CD4-positive, CD25-positive, alpha-beta regulatory T cell (primary cell): ENCODE measurements around the gene FCGR2B. TPM values are rescaled to one million over a fixed set of nuclear protein-coding genes. Genes with fewer than 3 reads are reported as not detected.
"Not testable (repeated sequence)": the region's sequence is repeated elsewhere in the genome, so short reads cannot be mapped to it uniquely, and the experiment has no call there.

Experiments
- ATAC-seq, 2 donors: fragments of 150-1000 bp; cut with Tn5 transposase; one replicate each; pipeline ENCODE4 v1.10.0; 2021; ENCODE audit warnings: low read depth in 2 of 2, moderate number of reproducible peaks in 2 of 2, moderate library complexity in 1 of 2
- DNase-seq, 3 donors: peaks; one replicate each; pipeline versions ENCODE4 v3.0.0 to v3.0.0-alpha.2; 2012 to 2022; ENCODE audit warnings: mixed read lengths in 1 of 3
- H3K27ac ChIP-seq: one replicate; pipeline ENCODE4 v1.7.0; 2013; ENCODE audit warnings: mild to moderate bottlenecking, low read length; ENCODE audit not compliant: insufficient read depth, poor library complexity, severe bottlenecking
- H3K27me3 ChIP-seq: one replicate; pipeline ENCODE4 v1.7.0; 2013; ENCODE audit warnings: low read length; ENCODE audit not compliant: control insufficient read depth, insufficient read depth
- H3K36me3 ChIP-seq: one replicate; pipeline ENCODE4 v1.7.0; 2013; ENCODE audit warnings: mild to moderate bottlenecking, low read length, moderate library complexity; ENCODE audit not compliant: control insufficient read depth, insufficient read depth
- H3K4me1 ChIP-seq: 2 replicates; pipeline ENCODE4 v1.7.0; 2013; ENCODE audit warnings: mild to moderate bottlenecking, low read length; ENCODE audit not compliant: insufficient read depth, control insufficient read depth, poor library complexity, severe bottlenecking
- H3K4me3 ChIP-seq: one replicate; pipeline ENCODE4 v1.7.0; 2013; ENCODE audit warnings: low read depth, mild to moderate bottlenecking, low read length, moderate library complexity
- H3K9me3 ChIP-seq, 2 experiments: 1 replicate in 1 of 2; 2 replicates in 1 of 2; pipeline ENCODE4 v1.7.0; 2013; ENCODE audit warnings: low read length in 2 of 2, mild to moderate bottlenecking in 1 of 2, moderate library complexity in 1 of 2; ENCODE audit not compliant: control insufficient read depth in 2 of 2
- H3K27ac Mint-ChIP-seq, 3 donors: one replicate each; pipeline ENCODE4 v1.8.0; 2020 to 2022; ENCODE audit warnings: mild to moderate bottlenecking in 3 of 3, mixed read lengths in 3 of 3, moderate library complexity in 2 of 3
- H3K27me3 Mint-ChIP-seq: one replicate; pipeline ENCODE4 v1.8.0; 2022; ENCODE audit warnings: mild to moderate bottlenecking, mixed read lengths
- H3K36me3 Mint-ChIP-seq: one replicate; pipeline ENCODE4 v1.8.0; 2020; ENCODE audit warnings: mixed read lengths
- H3K4me1 Mint-ChIP-seq, 4 donors: one replicate each; pipeline ENCODE4 v1.8.0; 2020 to 2022; ENCODE audit warnings: mixed read lengths in 4 of 4, mild to moderate bottlenecking in 1 of 4
- H3K4me3 Mint-ChIP-seq, 4 donors: one replicate each; pipeline ENCODE4 v1.8.0; 2020 to 2022; ENCODE audit warnings: mild to moderate bottlenecking in 4 of 4, mixed read lengths in 4 of 4, moderate library complexity in 3 of 4
- H3K9me3 Mint-ChIP-seq, 7 donors: one replicate each; pipeline ENCODE4 v1.8.0; 2020 to 2022; ENCODE audit warnings: mixed read lengths in 7 of 7, mild to moderate bottlenecking in 3 of 7, moderate library complexity in 2 of 7
- polyA plus RNA-seq, 4 donors: library from polyadenylated mRNA; unstranded; fragments of 300-500 nt; fragmentation: Illumina TruSeq; gene quantifications; one replicate each; pipeline ENCODE4 v1.2.3, GENCODE V29; 2021
- total RNA-seq: library from RNA; stranded (reverse); gene quantifications from one replicate; pipeline ENCODE4 v1.2.3, GENCODE V29; 2022

The FCGR2B gene
- total and polyA plus RNA-seq, 5 donors from 2014 or later: 0.16 to 1.2 (median 0.53) TPM; not detected in 2

DNA sequence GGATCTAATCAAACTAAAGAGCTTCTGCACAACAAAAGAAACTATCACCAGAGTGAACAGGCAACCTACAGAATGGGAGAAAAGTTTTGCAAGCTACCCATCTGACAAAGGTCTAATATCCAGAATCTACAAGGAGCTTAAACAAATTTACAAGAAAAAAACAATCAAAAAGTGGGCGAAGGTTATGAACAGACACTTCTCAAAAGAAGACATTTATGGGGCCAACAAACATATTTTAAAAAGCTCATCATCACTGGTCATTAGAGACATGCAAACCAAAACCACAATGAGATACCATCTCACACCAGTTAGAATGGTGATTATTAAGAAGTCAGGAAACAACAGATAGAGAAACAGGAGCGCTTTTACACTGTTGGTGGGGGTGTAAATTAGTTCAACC is 35.4 kb downstream of the FCGR2B start:
- not testable (repeated sequence) for H3K36me3 ChIP-seq, H3K27me3 ChIP-seq, DNase-seq, H3K4me3 Mint-ChIP-seq, H3K27ac Mint-ChIP-seq, H3K27ac ChIP-seq, H3K36me3 Mint-ChIP-seq, H3K9me3 ChIP-seq, ATAC-seq, H3K4me3 ChIP-seq, H3K9me3 Mint-ChIP-seq, H3K4me1 Mint-ChIP-seq, H3K4me1 ChIP-seq
- H3K27me3 Mint-ChIP-seq: peaks cover 56% of the 10 kb centered on the region

DNA sequence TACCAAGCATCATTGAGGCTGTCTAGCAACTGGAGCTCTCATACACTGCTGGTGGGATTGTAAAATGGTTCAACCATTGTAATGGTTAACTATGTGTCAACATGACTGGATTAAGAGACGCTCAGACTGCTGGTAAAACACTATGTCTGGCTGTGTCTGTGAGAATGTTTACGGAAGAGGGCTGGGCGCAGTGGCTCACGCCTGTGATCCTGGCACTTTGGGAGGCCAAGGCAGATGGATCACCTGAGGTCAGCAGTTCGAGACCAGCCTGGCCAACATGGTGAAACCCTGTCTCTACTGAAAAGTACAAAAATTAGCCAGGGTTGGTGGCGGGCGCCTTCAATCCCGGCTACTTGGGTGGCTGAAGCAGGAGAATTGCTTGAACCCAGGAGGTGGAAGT is 39.3 kb downstream of the FCGR2B start:
- Histone ChIP-seq H3K27ac (no peak overlapping the region), H3K27me3 (peaks cover 3% of the 10 kb centered on the region), H3K9me3 (no peaks in the 10 kb centered on the region), H3K36me3 (no peaks in the 10 kb centered on the region), H3K4me3 (no peak overlapping the region), H3K4me1 (no peaks in the 10 kb centered on the region)
- H3K4me1 Mint-ChIP-seq: no peaks in the 10 kb centered on the region
- H3K36me3 Mint-ChIP-seq: no peaks in the 10 kb centered on the region
- peaks cover 36% of the 10 kb centered on the region for H3K27me3 Mint-ChIP-seq
- DNase-seq (no peak), ATAC-seq (no peak)
- no peak overlapping the region for H3K27ac Mint-ChIP-seq
- no peak overlapping the region for H3K4me3 Mint-ChIP-seq
- H3K9me3 Mint-ChIP-seq: peaks cover 0 to 2% (median 0%) of the 10 kb centered on the region in 7 donors

GRCh38 chr1:161705537-161705936 is 42.6 kb downstream of the FCGR2B start:
- DNase-seq (no peak), ATAC-seq (peak; percentile 28 to 30)
- no peak overlapping the region for H3K4me3 ChIP-seq
- no peak overlapping the region for H3K27ac ChIP-seq
- H3K27me3 Mint-ChIP-seq: peaks cover 22% of the 10 kb centered on the region
- no peaks in the 10 kb centered on the region for H3K9me3 Mint-ChIP-seq
- no peaks in the 10 kb centered on the region for H3K36me3 Mint-ChIP-seq
- no peak overlapping the region for H3K4me3 Mint-ChIP-seq
- H3K4me1 Mint-ChIP-seq: no peaks in the 10 kb centered on the region
- peaks cover 3% of the 10 kb centered on the region for H3K27me3 ChIP-seq
- no peaks in the 10 kb centered on the region for H3K9me3 ChIP-seq
- no peak overlapping the region for H3K27ac Mint-ChIP-seq
- H3K4me1 ChIP-seq: no peaks in the 10 kb centered on the region
- no peaks in the 10 kb centered on the region for H3K36me3 ChIP-seq

DNA sequence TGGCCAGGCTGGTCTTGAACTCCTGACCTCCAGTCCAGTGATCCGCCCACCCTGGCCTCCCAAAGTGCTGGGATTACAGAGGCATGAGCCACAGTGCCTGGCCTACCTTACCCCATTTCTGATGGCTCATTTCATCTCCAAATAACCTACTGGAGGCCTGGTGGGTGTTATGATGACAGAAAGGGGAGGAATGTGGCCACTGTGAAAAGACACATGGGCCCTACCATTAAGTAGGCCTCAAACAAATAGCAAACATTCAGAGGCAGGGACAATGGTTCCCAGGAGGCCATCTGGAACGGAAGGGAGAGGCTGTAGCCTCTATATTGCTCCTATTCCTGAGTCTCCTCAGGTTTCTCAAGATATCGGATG is 43.2 kb downstream of the FCGR2B start:
- Mint-ChIP-seq H3K27ac (no peak overlapping the region), H3K9me3 (no peaks in the 10 kb centered on the region), H3K36me3 (no peaks in the 10 kb centered on the region), H3K4me3 (no peak overlapping the region), H3K27me3 (peaks cover 23% of the 10 kb centered on the region), H3K4me1 (no peaks in the 10 kb centered on the region)
- Histone ChIP-seq H3K9me3 (no peaks in the 10 kb centered on the region), H3K27me3 (peaks cover 3% of the 10 kb centered on the region), H3K4me1 (no peaks in the 10 kb centered on the region), H3K36me3 (no peaks in the 10 kb centered on the region), H3K4me3 (no peak overlapping the region), H3K27ac (no peak overlapping the region)
- DNase-seq (no peak), ATAC-seq (no peak)

DNA sequence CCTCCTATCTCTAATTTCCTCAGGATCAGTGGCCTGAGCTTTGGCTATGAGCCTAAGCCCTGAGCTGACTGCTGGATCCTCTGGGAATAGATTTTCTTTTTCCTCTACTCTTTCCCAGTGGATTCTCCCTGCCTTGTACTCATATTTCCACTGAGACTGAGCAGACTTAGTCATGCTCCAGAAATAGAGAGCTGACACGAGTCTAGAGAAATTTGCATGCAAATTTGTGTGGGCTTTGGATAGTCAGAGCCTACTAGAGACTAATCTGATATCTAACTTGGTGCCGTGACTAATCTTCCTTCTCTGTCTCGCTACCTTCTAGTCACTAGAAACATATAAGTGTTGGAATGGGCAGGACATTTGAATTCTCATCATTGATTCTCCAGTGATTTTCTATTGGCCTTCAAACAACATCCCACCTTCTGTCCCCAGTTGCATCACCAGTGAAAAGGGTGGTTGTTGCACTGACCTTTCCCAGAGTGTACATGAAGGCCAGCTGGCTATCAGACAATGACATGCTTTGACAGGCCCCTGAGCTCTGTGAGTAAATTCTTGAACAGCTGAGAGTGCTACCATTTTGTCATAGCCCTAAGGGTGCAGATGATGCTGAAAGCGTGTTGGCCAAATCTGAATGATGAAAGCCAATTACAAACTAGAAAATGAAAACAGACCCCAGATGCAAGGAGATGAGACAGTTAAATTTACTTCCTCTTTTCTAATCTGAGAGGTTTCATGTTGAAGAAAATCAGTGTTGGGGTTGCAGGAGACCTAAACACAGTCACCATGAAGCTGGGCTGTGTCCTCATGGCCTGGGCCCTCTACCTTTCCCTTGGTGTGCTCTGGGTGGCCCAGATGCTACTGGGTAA is 43.8 kb downstream of the FCGR2B start, which contains the start of gene FCRLA:
Gene FCRLA (plus strand): TSS at position 748 of the 866 bp plus-strand sequence. CDS start 36 bp downstream, at position 784.
- ATAC-seq (peak in 1 of 2 donors; percentile 43), DNase-seq (no peak)
- Histone ChIP-seq H3K27ac (no peak within 1 kb of the TSS), H3K9me3 (no peaks in the 10 kb centered on the region), H3K4me1 (no peaks in the 10 kb centered on the region), H3K4me3 (no peak within 1 kb of the TSS), H3K27me3 (peaks cover 5% of the 10 kb centered on the region), H3K36me3 (no peaks in the 10 kb centered on the region)
- H3K4me1 Mint-ChIP-seq: no peaks in the 10 kb centered on the region
- no peak within 1 kb of the TSS for H3K4me3 Mint-ChIP-seq
- H3K36me3 Mint-ChIP-seq: no peaks in the 10 kb centered on the region
- no peak within 1 kb of the TSS for H3K27ac Mint-ChIP-seq
- no peaks in the 10 kb centered on the region for H3K9me3 Mint-ChIP-seq
- H3K27me3 Mint-ChIP-seq: peaks cover 23% of the 10 kb centered on the region

DNA sequence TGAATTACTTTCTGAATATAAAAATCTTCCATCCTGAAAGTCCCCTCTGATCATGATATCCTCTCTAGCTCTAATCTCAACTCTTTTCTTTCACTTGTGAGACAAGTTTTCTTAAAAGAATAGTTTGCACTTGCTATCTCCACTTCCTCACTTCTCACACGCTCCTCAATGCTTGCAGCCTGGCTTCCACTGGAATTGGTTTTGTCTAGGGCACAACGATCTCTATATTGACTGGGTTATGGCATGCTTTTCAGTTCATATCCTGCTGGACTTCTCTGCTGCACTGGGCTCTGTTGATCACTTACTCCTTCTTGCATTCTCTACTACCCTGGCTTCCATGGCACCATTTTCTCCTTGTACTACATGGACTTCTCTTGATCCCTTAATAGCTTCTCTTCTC is 44.6 kb downstream of the FCGR2B start:
- Mint-ChIP-seq H3K27me3 (peaks cover 22% of the 10 kb centered on the region), H3K4me1 (no peaks in the 10 kb centered on the region), H3K27ac (no peak overlapping the region), H3K4me3 (no peak overlapping the region), H3K36me3 (no peaks in the 10 kb centered on the region), H3K9me3 (no peaks in the 10 kb centered on the region)
- no peak overlapping the region for H3K4me3 ChIP-seq
- H3K36me3 ChIP-seq: no peaks in the 10 kb centered on the region
- no peaks in the 10 kb centered on the region for H3K4me1 ChIP-seq
- no peak for DNase-seq
- H3K9me3 ChIP-seq: no peaks in the 10 kb centered on the region
- H3K27me3 ChIP-seq: peaks cover 4% of the 10 kb centered on the region
- H3K27ac ChIP-seq: no peak overlapping the region
- no peak for ATAC-seq

- H3K27ac ChIP-seq: no peak overlapping the region
- H3K9me3 Mint-ChIP-seq: no peaks in the 10 kb centered on the region
- no peak overlapping the region for H3K4me3 ChIP-seq
- peaks cover 4% of the 10 kb centered on the region for H3K27me3 ChIP-seq
- no peaks in the 10 kb centered on the region for H3K9me3 ChIP-seq
- no peak for DNase-seq
- no peaks in the 10 kb centered on the region for H3K4me1 ChIP-seq
- ATAC-seq: no peak
- H3K36me3 Mint-ChIP-seq: no peaks in the 10 kb centered on the region
- no peak overlapping the region for H3K4me3 Mint-ChIP-seq
- H3K27me3 Mint-ChIP-seq: peaks cover 24% of the 10 kb centered on the region
- H3K27ac Mint-ChIP-seq: no peak overlapping the region
- H3K4me1 Mint-ChIP-seq: no peaks in the 10 kb centered on the region
- H3K36me3 ChIP-seq: no peaks in the 10 kb centered on the region
Observed at GRCh38 chr1:161709373-161709772, 46.4 kb downstream of the FCGR2B start.

DNA sequence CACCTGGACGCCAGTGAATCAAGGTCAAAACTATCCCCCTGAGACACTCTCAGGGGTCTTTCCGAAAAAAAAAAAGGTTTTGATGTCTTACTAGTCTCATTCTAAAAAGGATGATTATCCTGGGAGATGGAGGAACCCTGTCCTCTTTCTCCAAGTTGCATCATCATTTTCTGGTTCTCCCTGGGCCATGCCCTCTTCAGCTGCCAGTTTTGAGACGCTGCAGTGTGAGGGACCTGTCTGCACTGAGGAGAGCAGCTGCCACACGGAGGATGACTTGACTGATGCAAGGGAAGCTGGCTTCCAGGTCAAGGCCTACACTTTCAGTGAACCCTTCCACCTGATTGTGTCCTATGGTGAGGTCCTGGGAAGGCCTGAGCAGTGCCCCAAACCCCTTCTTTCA is 47.6 kb downstream of the FCGR2B start:
- Mint-ChIP-seq H3K36me3 (no peaks in the 10 kb centered on the region), H3K4me3 (no peak overlapping the region), H3K27me3 (peaks cover 27% of the 10 kb centered on the region), H3K4me1 (no peaks in the 10 kb centered on the region), H3K27ac (no peak overlapping the region), H3K9me3 (no peaks in the 10 kb centered on the region)
- Histone ChIP-seq H3K36me3 (no peaks in the 10 kb centered on the region), H3K9me3 (no peaks in the 10 kb centered on the region), H3K27me3 (peaks cover 8% of the 10 kb centered on the region), H3K4me3 (no peak overlapping the region), H3K4me1 (no peaks in the 10 kb centered on the region), H3K27ac (no peak overlapping the region)
- DNase-seq (no peak), ATAC-seq (no peak)
